GM12878 (cell line): ENCODE measurements around the gene PELI2. TPM values are rescaled to one million over a fixed set of nuclear protein-coding genes. Genes with fewer than 3 reads are reported as not detected.

ENCODE experiments used
- CEBPZ ChIP-seq: fragments of 150-350 bp; IDR thresholded peaks from 2 replicates; pipeline ENCODE4 v1.6.1; 2016; ENCODE audit warnings: low read depth, low read length
- NKRF ChIP-seq: fragments of 450-650 bp; conservative IDR thresholded peaks from 2 replicates; pipeline ENCODE4 v1.6.1; 2017; ENCODE audit warnings: mild to moderate bottlenecking, moderate library complexity
- RAD21 ChIP-seq: IDR thresholded peaks from 2 replicates; pipeline ENCODE4 v1.6.1; 2011; ENCODE audit warnings: mild to moderate bottlenecking, low read depth, low read length, moderate library complexity; ENCODE audit not compliant: insufficient read depth
- ZBTB4 ChIP-seq: fragments of 450-650 bp; formaldehyde crosslinking; IDR thresholded peaks from 2 replicates; pipeline ENCODE4 v1.4.0; 2022; ENCODE audit warnings: mild to moderate bottlenecking, moderate library complexity
- polyA plus RNA-seq, 11 experiments: library from polyadenylated mRNA; depleted of rRNA in 4 of 11; unstranded in 6 of 11; stranded (reverse) in 5 of 11; fragments of >200 nt; fragmentation: Nextera tagmentation in 4 of 11; fragmentation: Illumina TruSeq in 1 of 11; extraction: Ambion mirVana in 4 of 11; extraction: Trizol in 1 of 11; gene quantifications; 1 replicate in 1 of 11; 2 replicates in 10 of 11; pipeline versions ENCODE4 v1.2.1 to v1.2.3, GENCODE V29; 2011 to 2016; ENCODE audit warnings: inconsistent platforms in 2 of 11, missing spikeins in 2 of 11, low read depth in 1 of 11
- total RNA-seq, 4 experiments: library from RNA; depleted of rRNA in 3 of 4; stranded (reverse); fragments of >200 nt in 3 of 4; fragmentation: Illumina TruSeq in 1 of 4; extraction: Trizol in 1 of 4; gene quantifications; 2 replicates each; pipeline versions ENCODE4 v1.2.1 to v1.2.3, GENCODE V29; 2013 to 2021

The PELI2 gene
- total and polyA plus RNA-seq, 10 of the 15 experiments (the other 5 are each of a cell fraction or from before 2014, with no cell fraction given) = under 0.01 to 0.10 (median 0.01) TPM; not detected in 3

- no peak for TF ChIP-seq NKRF
- no peak for TF ChIP-seq CEBPZ
- no peak for TF ChIP-seq RAD21
- no peak for TF ChIP-seq ZBTB4 (CRISPR knock-in tag)
- TF ChIP-seq, all 136 proteins: peak for 0
Measured at GRCh38 chr14:56324856-56325699, 206.9 kb downstream of the PELI2 start (continued).
